CD4-positive, alpha-beta T cell (primary cell): Measurements from ENCODE around the gene IQSEC1. TPM values are rescaled to one million over a fixed set of nuclear protein-coding genes. Genes with fewer than 3 reads are reported as not detected.

Source experiments
- ATAC-seq: fragments of 200-7000 bp; cut with Tn5 transposase; one replicate; pipeline ENCODE4 v1.10.0; 2022; ENCODE audit warnings: mild to moderate bottlenecking; ENCODE audit not compliant: poor library complexity
- CTCF ChIA-PET: fragments of 350-600 bp; sonication (Branson Sonifier 250); formaldehyde crosslinking; loops from one replicate; lab custom pipeline; 2021; ENCODE audit warnings: antibody characterized with exemption, inconsistent platforms; lab: Charles Lee
- POLR2A ChIA-PET: fragments of 350-600 bp; sonication (Branson Sonifier 250); formaldehyde crosslinking; loops from one replicate; lab custom pipeline; 2021; ENCODE audit warnings: antibody characterized with exemption, inconsistent platforms; lab: Charles Lee
- DNase-seq, 14 experiments: peaks; one replicate each; pipeline ENCODE4 v3.0.0-alpha.2; 2013 to 2020; ENCODE audit warnings: mixed read lengths in 2 of 14
- H3K27ac ChIP-seq, 2 donors: one replicate each; pipeline versions ENCODE4 v1.5.1 to v1.7.0; 2013; ENCODE audit warnings: low read length in 2 of 2, low read depth in 1 of 2, mild to moderate bottlenecking in 1 of 2
- H3K27me3 ChIP-seq, 2 experiments: 1 replicate in 1 of 2; 2 replicates in 1 of 2; pipeline versions ENCODE4 v1.6.1 to v1.7.0; 2013; ENCODE audit warnings: low read length in 2 of 2, control low read depth in 1 of 2, mild to moderate bottlenecking in 1 of 2, moderate library complexity in 1 of 2; ENCODE audit not compliant: insufficient read depth in 2 of 2, control insufficient read depth in 1 of 2
- H3K36me3 ChIP-seq: one replicate; pipeline ENCODE4 v1.6.1; 2013; ENCODE audit warnings: low read length, control low read depth; ENCODE audit not compliant: insufficient read depth
- H3K4me1 ChIP-seq: one replicate; pipeline ENCODE4 v1.6.1; 2013; ENCODE audit warnings: low read length, control low read depth; ENCODE audit not compliant: insufficient read depth
- H3K4me3 ChIP-seq: one replicate; pipeline ENCODE4 v1.5.1; 2013; ENCODE audit warnings: mild to moderate bottlenecking, low read length, moderate library complexity
- H3K9me3 ChIP-seq, 2 experiments: 1 replicate in 1 of 2; 2 replicates in 1 of 2; pipeline versions ENCODE4 v1.6.1 to v1.7.0; 2013; ENCODE audit warnings: low read length in 2 of 2, mild to moderate bottlenecking in 2 of 2, control low read depth in 1 of 2, moderate library complexity in 1 of 2; ENCODE audit not compliant: control insufficient read depth in 1 of 2, insufficient read depth in 1 of 2
- H3K27ac Mint-ChIP-seq: one replicate; pipeline ENCODE4 v1.8.0; 2020; ENCODE audit warnings: mixed read lengths
- H3K27me3 Mint-ChIP-seq: one replicate; pipeline ENCODE4 v1.8.0; 2021; ENCODE audit warnings: mixed read lengths
- H3K36me3 Mint-ChIP-seq: one replicate; pipeline ENCODE4 v1.8.0; 2021; ENCODE audit warnings: low read depth, mixed read lengths
- H3K4me1 Mint-ChIP-seq: one replicate; pipeline ENCODE4 v1.8.0; 2021; ENCODE audit warnings: low read depth, mixed read lengths
- H3K4me3 Mint-ChIP-seq: one replicate; pipeline ENCODE4 v1.8.0; 2020; ENCODE audit warnings: mild to moderate bottlenecking, mixed read lengths
- H3K9me3 Mint-ChIP-seq: one replicate; pipeline ENCODE4 v1.8.0; 2020; ENCODE audit warnings: mixed read lengths
- CTCF ChIP-seq: fragments of 200-600 bp; IDR thresholded peaks from one replicate; pipeline ENCODE4 v1.8.0; 2022; ENCODE audit warnings: antibody characterized with exemption, mild to moderate bottlenecking
- intact Hi-C, 2 experiments: fragments of 100-400 bp; cut with DNase I in 1 of 2; cut with micrococcal nuclease in 1 of 2; formaldehyde crosslinking; loops; one replicate each; pipeline versions ENCODE4 v1.15.1 to v1.9.0; 2023 to 2025; cut with DNase I, micrococcal nuclease
- total RNA-seq, 174 experiments: library from RNA in 2 of 174; stranded (reverse) in 2 of 174; gene quantifications; one replicate each; pipeline ENCODE4 v1.2.3 and lab custom pipeline; 2021 to 2026

Gene IQSEC1
- total RNA-seq, 2 experiments from 2014 or later = 102 to 108 TPM

- Mint-ChIP-seq H3K27ac (no peak overlapping the region), H3K9me3 (no peaks in the 10 kb centered on the region), H3K36me3 (no peaks in the 10 kb centered on the region), H3K27me3 (peaks cover 27% of the 10 kb centered on the region), H3K4me1 (no peaks in the 10 kb centered on the region), H3K4me3 (no peak overlapping the region)
- no peak for TF ChIP-seq CTCF
- intact Hi-C loops = no loop called here
- ATAC-seq = peak; percentile 44
- peaks cover 9 to 10% of the 10 kb centered on the region in 2 experiments for H3K27me3 ChIP-seq
- H3K4me1 ChIP-seq = peaks cover 10% of the 10 kb centered on the region
- no peaks in the 10 kb centered on the region for H3K9me3 ChIP-seq
- peak in 4 of 14 experiments; percentile 14 to 43 (median 18) for DNase-seq
- H3K36me3 ChIP-seq = no peaks in the 10 kb centered on the region
- no peak overlapping the region for H3K4me3 ChIP-seq
- ChIA-PET CTCF (no interaction called here), POLR2A (no interaction called here)
- H3K27ac ChIP-seq = no peak overlapping the region
Observed at GRCh38 chr3:12875857-12876836, 197.1 kb downstream of the IQSEC1 start.

GRCh38 chr3:12871404-12871983 lies 201.7 kb downstream of the IQSEC1 start:
- no peak for ATAC-seq
- peaks cover 14% of the 10 kb centered on the region for H3K4me1 Mint-ChIP-seq
- Histone ChIP-seq H3K27ac (no peak overlapping the region), H3K4me3 (no peak overlapping the region), H3K9me3 (peaks cover 0 to 4% of the 10 kb centered on the region in 2 experiments), H3K4me1 (peaks cover 36% of the 10 kb centered on the region), H3K36me3 (no peaks in the 10 kb centered on the region), H3K27me3 (peaks cover 19 to 24% of the 10 kb centered on the region in 2 experiments)
- POLR2A ChIA-PET = interaction anchor here (0.6 kb wide), 1 partner anchor 151 kb away, joined by 3 read pairs; no protein-coding TSS in a partner anchor
- H3K4me3 Mint-ChIP-seq = no peak overlapping the region
- CTCF ChIA-PET = interaction anchor here (1.5 kb wide), 1 partner anchor 30 kb away, joined by 4 read pairs; the partner anchor contains the start of gene RPL32
- no peaks in the 10 kb centered on the region for H3K36me3 Mint-ChIP-seq
- peaks cover 57% of the 10 kb centered on the region for H3K27me3 Mint-ChIP-seq
- no peak for TF ChIP-seq CTCF
- no peak overlapping the region for H3K27ac Mint-ChIP-seq
- no peak for DNase-seq
- H3K9me3 Mint-ChIP-seq = no peaks in the 10 kb centered on the region
- intact Hi-C loops = no loop called here

GRCh38 chr3:12870942-12871341 lies 202.3 kb downstream of the IQSEC1 start:
- Histone ChIP-seq H3K27me3 (peaks cover 19 to 24% of the 10 kb centered on the region in 2 experiments), H3K27ac (no peak overlapping the region), H3K4me1 (peaks cover 30% of the 10 kb centered on the region), H3K4me3 (no peak overlapping the region), H3K36me3 (no peaks in the 10 kb centered on the region), H3K9me3 (peaks cover 0 to 5% of the 10 kb centered on the region in 2 experiments)
- no peak for ATAC-seq
- no peak for TF ChIP-seq CTCF
- H3K9me3 Mint-ChIP-seq = no peaks in the 10 kb centered on the region
- peak in 4 of 14 experiments; percentile 27 to 67 (median 60) for DNase-seq
- ChIA-PET POLR2A (interaction anchor here (0.6 to 0.7 kb wide), 2 partner anchors 109 to 150 kb away, joined by 3 read pairs; no protein-coding TSS in a partner anchor), CTCF (interaction anchor here (1.5 kb wide), 1 partner anchor 29 kb away, joined by 4 read pairs; the partner anchor contains the start of gene RPL32)
- H3K4me1 Mint-ChIP-seq = peaks cover 14% of the 10 kb centered on the region
- H3K4me3 Mint-ChIP-seq = peak overlapping the region; percentile 2
- no peaks in the 10 kb centered on the region for H3K36me3 Mint-ChIP-seq
- no peak overlapping the region for H3K27ac Mint-ChIP-seq
- H3K27me3 Mint-ChIP-seq = peaks cover 57% of the 10 kb centered on the region
- intact Hi-C loops = no loop called here
